HCT116 (cell line): ENCODE measurements around the gene BBLN.

Source experiments
- EGR1 ChIP-seq: IDR thresholded peaks from 2 replicates; pipeline ENCODE4 v1.6.1; 2012; ENCODE audit warnings: low read depth
- EZH2 ChIP-seq: fragments of 200-600 bp; sonication (generic); IDR thresholded peaks from 2 replicates; pipeline ENCODE4 v1.6.1; 2017; ENCODE audit warnings: antibody characterized with exemption, mixed run types
- EZH2phosphoT487 ChIP-seq: fragments of 200-600 bp; IDR thresholded peaks from 2 replicates; pipeline ENCODE4 v1.6.1; 2018; ENCODE audit warnings: antibody characterized with exemption, borderline replicate concordance
- POLR2A ChIP-seq: IDR thresholded peaks from 2 replicates; pipeline ENCODE4 v1.7.0; 2011; ENCODE audit warnings: borderline replicate concordance; ENCODE audit not compliant: insufficient read depth, insufficient read length; ENCODE audit errors: extremely low read depth
- POLR2AphosphoS5 ChIP-seq: IDR thresholded peaks from 2 replicates; pipeline ENCODE4 v1.6.1; 2011; ENCODE audit warnings: mild to moderate bottlenecking, low read depth, low read length, moderate library complexity
- SIN3A ChIP-seq: IDR thresholded peaks from 2 replicates; pipeline ENCODE4 v1.6.1; 2012; ENCODE audit warnings: low read depth
- YY1 ChIP-seq: IDR thresholded peaks from 2 replicates; pipeline ENCODE4 v1.6.1; 2011; ENCODE audit warnings: low read length, low read depth, moderate library complexity, mild to moderate bottlenecking; ENCODE audit not compliant: insufficient replicate concordance; ENCODE audit errors: extremely low read depth
- TF ChIP-seq, protein P1 (sequence below), 3 experiments: fragments of 200-600 bp in 1 of 3; sonication (generic) in 1 of 3; IDR thresholded peaks in 2 of 3; conservative IDR thresholded peaks in 1 of 3; 2 replicates each; pipeline ENCODE4 v1.5.1; 2012 to 2017; ENCODE audit warnings: low read depth in 2 of 3, low read length in 2 of 3, antibody characterized with exemption in 1 of 3, borderline replicate concordance in 1 of 3, control low read depth in 1 of 3, mild to moderate bottlenecking in 1 of 3, mixed read lengths in 1 of 3, mixed run types in 1 of 3, moderate library complexity in 1 of 3; ENCODE audit not compliant: insufficient read depth in 1 of 3
- TF ChIP-seq, protein P2 (sequence below): IDR thresholded peaks from 2 replicates; pipeline ENCODE4 v1.6.1; 2012
- TF ChIP-seq, protein P3 (sequence below): IDR thresholded peaks from 2 replicates; pipeline ENCODE4 v1.6.1; 2012

DNA sequence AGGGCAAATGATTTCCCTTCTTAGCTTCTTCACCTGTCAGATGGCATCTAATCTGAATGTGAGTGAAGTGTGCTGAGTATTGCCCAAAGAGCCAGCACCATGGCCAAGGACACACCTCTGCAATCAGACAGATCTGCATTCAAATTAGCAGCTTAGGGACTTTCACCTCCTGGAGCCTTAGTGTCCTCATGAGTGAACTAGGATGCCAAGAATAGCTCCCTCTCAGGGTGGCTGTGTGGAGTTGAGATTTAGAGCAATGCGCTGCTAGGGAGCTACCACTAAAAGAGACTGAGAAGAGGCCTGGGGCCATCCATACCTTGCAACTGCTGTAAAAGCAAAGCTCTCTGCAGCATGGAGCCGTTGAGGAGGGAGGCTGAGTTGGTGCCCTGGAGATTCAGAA lies 29.9 kb downstream of the BBLN start:
- TF ChIP-seq EZH2phosphoT487 (no peak), SIN3A (no peak), YY1 (no peak), POLR2A (no peak), POLR2AphosphoS5 (no peak), EZH2 (no peak), EGR1 (no peak)
- TF ChIP-seq, protein P1, sequence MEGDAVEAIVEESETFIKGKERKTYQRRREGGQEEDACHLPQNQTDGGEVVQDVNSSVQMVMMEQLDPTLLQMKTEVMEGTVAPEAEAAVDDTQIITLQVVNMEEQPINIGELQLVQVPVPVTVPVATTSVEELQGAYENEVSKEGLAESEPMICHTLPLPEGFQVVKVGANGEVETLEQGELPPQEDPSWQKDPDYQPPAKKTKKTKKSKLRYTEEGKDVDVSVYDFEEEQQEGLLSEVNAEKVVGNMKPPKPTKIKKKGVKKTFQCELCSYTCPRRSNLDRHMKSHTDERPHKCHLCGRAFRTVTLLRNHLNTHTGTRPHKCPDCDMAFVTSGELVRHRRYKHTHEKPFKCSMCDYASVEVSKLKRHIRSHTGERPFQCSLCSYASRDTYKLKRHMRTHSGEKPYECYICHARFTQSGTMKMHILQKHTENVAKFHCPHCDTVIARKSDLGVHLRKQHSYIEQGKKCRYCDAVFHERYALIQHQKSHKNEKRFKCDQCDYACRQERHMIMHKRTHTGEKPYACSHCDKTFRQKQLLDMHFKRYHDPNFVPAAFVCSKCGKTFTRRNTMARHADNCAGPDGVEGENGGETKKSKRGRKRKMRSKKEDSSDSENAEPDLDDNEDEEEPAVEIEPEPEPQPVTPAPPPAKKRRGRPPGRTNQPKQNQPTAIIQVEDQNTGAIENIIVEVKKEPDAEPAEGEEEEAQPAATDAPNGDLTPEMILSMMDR (IDR thresholded peaks at IDR 0.05 in 2 of 3, conservative IDR thresholded peaks at IDR 0.05 in 1 of 3; ENCODE audit: borderline replicate concordance in 1 of 3, insufficient read depth in 1 of 3, low read depth in 2 of 3, low read length in 2 of 3), result no peak
- TF ChIP-seq, protein P2, sequence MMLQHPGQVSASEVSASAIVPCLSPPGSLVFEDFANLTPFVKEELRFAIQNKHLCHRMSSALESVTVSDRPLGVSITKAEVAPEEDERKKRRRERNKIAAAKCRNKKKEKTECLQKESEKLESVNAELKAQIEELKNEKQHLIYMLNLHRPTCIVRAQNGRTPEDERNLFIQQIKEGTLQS, result no peak
- TF ChIP-seq, protein P3, sequence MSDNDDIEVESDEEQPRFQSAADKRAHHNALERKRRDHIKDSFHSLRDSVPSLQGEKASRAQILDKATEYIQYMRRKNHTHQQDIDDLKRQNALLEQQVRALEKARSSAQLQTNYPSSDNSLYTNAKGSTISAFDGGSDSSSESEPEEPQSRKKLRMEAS, result no peak
